LNCAP (cell line): ENCODE results near the gene LZTS2.

Experiments used
- TF ChIP-seq, protein P1 (sequence below): fragments of 450-650 bp; IDR thresholded peaks from 2 replicates; pipeline ENCODE4 v1.5.1; 2017; ENCODE audit warnings: mild to moderate bottlenecking

LZTS2 gene, protein sequence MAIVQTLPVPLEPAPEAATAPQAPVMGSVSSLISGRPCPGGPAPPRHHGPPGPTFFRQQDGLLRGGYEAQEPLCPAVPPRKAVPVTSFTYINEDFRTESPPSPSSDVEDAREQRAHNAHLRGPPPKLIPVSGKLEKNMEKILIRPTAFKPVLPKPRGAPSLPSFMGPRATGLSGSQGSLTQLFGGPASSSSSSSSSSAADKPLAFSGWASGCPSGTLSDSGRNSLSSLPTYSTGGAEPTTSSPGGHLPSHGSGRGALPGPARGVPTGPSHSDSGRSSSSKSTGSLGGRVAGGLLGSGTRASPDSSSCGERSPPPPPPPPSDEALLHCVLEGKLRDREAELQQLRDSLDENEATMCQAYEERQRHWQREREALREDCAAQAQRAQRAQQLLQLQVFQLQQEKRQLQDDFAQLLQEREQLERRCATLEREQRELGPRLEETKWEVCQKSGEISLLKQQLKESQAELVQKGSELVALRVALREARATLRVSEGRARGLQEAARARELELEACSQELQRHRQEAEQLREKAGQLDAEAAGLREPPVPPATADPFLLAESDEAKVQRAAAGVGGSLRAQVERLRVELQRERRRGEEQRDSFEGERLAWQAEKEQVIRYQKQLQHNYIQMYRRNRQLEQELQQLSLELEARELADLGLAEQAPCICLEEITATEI

GRCh38 chr10:100999742-101000126, at the start of gene LZTS2:
LZTS2 (plus strand) TSS chr10:100999808; CDS start chr10:101002539, 2,731 bp downstream.
- TF ChIP-seq, protein P1, sequence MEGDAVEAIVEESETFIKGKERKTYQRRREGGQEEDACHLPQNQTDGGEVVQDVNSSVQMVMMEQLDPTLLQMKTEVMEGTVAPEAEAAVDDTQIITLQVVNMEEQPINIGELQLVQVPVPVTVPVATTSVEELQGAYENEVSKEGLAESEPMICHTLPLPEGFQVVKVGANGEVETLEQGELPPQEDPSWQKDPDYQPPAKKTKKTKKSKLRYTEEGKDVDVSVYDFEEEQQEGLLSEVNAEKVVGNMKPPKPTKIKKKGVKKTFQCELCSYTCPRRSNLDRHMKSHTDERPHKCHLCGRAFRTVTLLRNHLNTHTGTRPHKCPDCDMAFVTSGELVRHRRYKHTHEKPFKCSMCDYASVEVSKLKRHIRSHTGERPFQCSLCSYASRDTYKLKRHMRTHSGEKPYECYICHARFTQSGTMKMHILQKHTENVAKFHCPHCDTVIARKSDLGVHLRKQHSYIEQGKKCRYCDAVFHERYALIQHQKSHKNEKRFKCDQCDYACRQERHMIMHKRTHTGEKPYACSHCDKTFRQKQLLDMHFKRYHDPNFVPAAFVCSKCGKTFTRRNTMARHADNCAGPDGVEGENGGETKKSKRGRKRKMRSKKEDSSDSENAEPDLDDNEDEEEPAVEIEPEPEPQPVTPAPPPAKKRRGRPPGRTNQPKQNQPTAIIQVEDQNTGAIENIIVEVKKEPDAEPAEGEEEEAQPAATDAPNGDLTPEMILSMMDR = no peak

DNA sequence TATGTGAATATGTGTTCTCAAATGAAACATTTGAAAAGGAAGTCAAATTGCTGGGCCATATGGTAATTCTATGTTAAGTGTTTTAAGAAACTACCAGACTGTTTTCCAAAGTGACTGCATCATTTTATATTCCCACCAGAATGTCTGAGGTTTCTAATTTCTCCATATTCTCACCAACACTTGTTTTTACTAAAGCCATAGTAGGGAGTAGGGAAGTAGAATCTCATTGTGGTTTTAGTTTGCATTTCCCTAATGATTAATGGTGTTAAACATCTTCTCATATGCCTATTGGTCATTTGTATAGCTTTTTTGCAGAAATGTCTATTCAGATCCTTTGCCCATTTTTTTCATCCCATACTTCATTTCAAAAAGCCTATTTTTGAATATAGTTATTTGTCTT, 39.4 kb upstream of the LZTS2 start:
- TF ChIP-seq, protein P1 = no peak

- TF ChIP-seq, protein P1 = no peak
Measured at GRCh38 chr10:100962351-100963080, 37.1 kb upstream of the LZTS2 start.

- TF ChIP-seq, protein P1 = no peak
Measured at GRCh38 chr10:100963826-100964225, 35.8 kb upstream of the LZTS2 start.

DNA sequence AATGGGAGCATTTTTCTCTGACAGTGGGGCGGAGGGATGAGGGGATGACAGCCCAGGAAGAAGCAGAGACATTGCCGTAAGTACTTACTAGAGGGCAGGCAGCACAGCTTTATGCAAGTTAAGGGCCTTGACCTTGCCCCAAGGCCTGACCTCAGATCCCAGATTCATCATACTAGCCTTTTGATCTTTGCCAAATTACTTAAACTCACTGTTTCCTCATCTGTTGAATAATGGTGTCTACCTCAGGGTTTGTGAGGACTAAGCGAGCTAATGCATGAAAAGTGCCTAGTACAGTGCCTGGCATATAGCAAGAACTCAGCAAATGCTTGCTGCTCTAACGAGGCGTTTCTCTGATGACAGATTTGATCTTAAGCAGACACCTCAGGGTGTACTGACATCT, 33.8 kb upstream of the LZTS2 start:
- TF ChIP-seq, protein P1 = no peak

- TF ChIP-seq, protein P1 = no peak
Measured at GRCh38 chr10:100966887-100967286, 32.7 kb upstream of the LZTS2 start.

DNA sequence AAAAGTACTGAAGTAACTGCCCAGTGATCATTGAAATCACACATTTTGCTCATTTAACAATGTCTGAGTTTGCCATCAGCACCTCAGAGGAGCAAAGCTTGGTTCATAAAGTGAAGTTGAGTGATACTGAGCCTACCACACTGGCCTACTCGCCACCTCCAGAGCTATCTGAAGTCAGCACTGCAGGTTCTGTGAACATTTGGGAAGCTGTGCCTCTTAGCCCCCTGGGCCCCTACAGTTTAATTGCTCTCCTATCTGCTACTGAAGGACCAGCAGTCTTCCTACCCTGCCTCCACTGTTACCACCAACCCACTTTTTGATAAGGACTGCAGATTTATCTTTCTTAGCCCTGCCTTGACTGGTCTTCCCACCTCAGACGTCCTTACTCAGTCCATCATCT, 32.3 kb upstream of the LZTS2 start:
- TF ChIP-seq, protein P1 = no peak
